IPS-18c (cell line): ENCODE measurements around the gene KSR2.

Source experiments
- H3K4me3 ChIP-seq: 2 replicates; pipeline ENCODE4 v1.7.0; 2013; ENCODE audit warnings: low read depth, mild to moderate bottlenecking, low read length, moderate library complexity; ENCODE audit not compliant: insufficient read depth
- H3K9me3 ChIP-seq: one replicate; pipeline ENCODE4 v1.6.1; 2013; ENCODE audit warnings: mild to moderate bottlenecking, low read length, moderate library complexity; ENCODE audit not compliant: control insufficient read depth, insufficient read depth

KSR2 gene

DNA sequence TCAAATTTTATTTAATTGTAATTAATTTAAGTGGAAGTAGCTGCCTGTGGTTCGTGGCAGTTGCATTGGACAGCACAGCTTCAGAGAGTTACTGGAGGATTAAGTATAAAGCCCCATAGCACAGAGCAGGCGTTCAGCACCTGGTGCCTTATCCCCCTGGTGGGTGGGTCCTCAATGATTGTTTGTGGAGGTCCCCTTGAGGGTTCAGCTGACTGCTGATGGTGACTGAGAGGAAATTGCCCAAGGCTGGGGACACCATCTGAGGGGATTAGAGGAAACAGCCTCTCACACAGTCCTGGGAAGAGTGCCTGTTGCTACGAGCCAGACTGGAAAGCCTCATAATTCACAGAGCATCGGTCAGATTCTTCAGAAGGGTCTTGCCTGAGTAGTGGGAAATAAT is 524.0 kb downstream of the KSR2 start:
- no peak overlapping the region for H3K4me3 ChIP-seq
- H3K9me3 ChIP-seq = no peaks in the 10 kb centered on the region

DNA sequence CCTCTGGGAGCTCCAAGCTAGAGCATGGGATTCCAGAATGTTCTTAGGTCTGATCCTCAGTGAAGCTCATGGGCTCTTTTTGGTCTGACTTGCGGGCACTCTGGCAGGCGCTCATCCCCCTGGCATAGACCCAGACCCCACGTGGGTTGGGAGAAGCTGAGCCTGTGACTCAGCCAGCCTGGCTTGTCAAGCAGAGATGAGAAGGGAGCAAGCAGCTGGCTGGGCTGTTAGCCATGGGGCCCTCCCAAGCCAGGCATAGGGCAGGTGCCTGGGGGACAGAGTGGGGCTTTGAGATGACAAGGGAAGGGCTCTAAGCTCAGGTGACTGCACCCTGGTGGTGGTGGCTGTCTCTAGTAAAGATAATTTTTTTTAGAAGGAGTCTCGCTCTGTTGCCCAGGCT is 527.0 kb downstream of the KSR2 start:
- no peak overlapping the region for H3K4me3 ChIP-seq
- no peaks in the 10 kb centered on the region for H3K9me3 ChIP-seq

DNA sequence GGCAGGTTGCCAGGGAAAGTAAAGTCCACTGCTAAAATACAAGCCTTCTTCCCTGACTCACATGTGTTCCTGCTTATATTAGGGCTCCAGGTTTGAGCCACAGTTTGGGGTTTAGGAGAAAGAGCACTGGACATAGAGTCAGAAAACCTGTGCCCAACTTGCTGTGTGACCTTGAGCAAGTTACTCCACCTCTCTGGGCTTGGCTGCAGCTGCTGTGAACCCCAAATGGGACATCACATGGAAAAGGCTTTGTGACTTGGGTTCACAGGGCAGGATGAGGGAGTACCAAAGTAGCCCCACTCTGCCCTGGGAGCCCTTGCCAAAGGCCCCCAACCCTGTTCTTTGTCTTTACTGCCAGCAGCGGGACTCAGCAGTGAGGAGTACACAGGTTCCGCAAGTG is 528.4 kb downstream of the KSR2 start:
- Histone ChIP-seq H3K4me3 (no peak overlapping the region), H3K9me3 (no peaks in the 10 kb centered on the region)

DNA sequence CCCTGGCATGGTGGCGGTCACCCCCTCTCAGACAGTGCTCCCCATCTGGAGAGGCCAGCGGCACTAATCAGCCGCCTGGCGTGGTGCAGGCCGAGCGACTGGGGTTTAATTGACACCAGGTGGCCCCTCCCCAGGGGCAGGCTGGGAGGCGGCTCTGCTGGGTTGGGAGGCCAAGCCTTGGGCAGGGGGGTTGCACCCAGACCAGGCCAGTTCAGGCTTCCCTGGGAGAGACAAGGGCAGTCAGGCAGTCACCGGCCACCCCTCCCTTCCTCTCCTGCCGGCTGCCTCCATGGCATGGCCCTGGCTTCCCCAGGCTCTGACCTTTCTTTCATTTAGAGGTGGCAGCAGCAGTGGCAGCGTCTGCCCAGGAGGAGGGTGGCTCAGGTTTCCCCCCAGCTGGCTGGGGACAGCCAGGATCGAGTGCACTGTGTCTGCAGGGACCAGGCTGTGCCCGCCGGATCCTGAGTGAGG is 529.2 kb downstream of the KSR2 start:
- Histone ChIP-seq H3K4me3 (no peak overlapping the region), H3K9me3 (no peaks in the 10 kb centered on the region)

DNA sequence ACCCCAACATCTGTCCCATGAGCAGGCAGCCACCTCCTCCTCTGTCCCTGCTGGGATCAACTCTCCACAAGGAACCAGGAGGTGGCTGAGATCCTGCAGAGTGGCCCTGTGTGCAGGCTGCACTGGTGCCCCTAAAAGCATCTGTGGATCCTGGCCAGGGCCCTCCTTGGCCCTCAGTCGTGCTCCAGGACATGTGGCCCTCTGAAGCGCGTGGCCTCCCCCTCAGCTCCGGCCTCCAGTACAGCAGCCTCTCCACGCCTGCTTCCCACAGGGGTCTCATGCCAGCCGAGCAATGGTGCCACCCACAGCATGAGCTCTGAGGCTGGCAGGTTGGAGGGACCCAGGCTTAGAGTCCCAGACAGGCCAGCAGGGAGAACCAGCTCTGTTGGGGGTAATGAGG is 530.0 kb downstream of the KSR2 start:
- H3K9me3 ChIP-seq = no peaks in the 10 kb centered on the region
- no peak overlapping the region for H3K4me3 ChIP-seq

- Histone ChIP-seq H3K9me3 (no peaks in the 10 kb centered on the region), H3K4me3 (no peak overlapping the region)
Measured at GRCh38 chr12:117437516-117438255, 531.1 kb downstream of the KSR2 start.

DNA sequence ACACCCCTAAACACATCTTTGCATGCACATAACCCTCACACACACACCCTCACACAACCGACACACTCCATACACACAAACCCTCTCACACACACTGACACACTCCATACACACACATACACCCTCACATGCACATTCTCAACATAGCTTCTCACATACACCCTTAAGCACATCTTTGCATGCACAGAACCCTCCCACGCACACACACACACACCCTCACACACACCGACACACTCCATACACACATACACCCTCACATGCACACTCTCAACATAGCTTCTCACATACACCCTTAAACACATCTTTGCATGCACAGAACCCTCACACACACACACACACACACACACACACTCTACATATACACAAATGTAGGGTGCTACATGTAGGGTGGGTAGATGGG is 534.9 kb downstream of the KSR2 start:
- no peaks in the 10 kb centered on the region for H3K9me3 ChIP-seq
- no peak overlapping the region for H3K4me3 ChIP-seq

DNA sequence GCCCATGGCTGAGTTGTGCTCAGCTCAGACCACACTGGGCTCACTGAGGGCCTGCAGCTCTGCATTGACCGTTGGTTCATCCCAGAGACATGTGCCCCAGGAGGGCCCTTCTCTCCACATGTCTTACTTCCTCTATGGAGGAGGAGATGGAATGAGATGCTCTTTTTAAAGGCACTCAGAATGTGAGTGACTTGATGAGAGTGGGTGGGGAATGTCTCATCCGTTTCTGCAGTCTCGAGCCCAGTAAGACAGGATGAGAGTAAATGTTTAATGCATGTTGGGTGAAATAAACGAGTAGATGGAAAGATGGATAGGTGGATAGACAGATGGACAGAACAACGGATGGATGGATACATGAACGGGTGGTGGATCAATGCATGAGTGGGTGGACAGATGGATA is 538.5 kb downstream of the KSR2 start:
- Histone ChIP-seq H3K4me3 (no peak overlapping the region), H3K9me3 (no peaks in the 10 kb centered on the region)

DNA sequence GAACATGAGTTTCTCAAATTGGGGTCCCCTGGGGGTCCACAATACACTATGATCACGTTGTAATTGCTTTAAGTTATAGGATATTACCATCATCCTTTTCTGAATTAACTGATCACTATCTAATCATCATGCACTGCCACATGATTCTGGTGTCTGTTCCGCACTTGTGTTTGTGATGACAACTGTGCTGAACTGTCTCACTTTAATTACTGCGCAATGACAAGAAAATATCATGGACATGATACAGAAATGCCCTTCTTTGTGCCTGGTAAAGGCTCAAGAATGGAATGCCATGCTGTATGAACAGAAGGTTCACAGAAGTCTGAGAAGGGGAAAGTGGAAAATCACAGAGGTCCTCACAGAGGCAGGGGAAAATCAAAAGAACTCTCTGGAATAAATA is 541.6 kb downstream of the KSR2 start:
- Histone ChIP-seq H3K4me3 (no peak overlapping the region), H3K9me3 (no peaks in the 10 kb centered on the region)

DNA sequence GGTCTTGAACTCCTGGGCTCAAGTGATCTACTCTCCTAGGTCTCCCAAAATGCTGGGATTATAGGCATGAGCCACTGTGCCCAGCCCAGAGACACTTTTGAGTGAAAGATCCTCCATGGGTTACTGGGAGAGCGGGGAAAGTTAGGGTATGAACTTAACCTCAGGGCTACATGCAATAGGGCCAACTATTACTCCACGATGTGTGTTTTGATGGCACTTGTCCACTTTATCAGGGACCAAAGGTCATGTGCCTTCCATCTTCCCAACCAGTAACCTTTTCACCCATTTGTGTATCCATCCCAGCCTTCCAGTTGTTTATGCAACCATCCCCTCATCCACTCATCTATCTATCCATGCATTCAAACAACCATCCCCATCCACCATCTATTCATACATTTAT is 546.8 kb downstream of the KSR2 start:
- Histone ChIP-seq H3K4me3 (no peak overlapping the region), H3K9me3 (no peaks in the 10 kb centered on the region)

- Histone ChIP-seq H3K9me3 (no peaks in the 10 kb centered on the region), H3K4me3 (no peak overlapping the region)
Measured at GRCh38 chr12:117421068-117421752, 547.6 kb downstream of the KSR2 start.

- Histone ChIP-seq H3K4me3 (no peak overlapping the region), H3K9me3 (no peaks in the 10 kb centered on the region)
Measured at GRCh38 chr12:117417004-117417403, 551.8 kb downstream of the KSR2 start.

DNA sequence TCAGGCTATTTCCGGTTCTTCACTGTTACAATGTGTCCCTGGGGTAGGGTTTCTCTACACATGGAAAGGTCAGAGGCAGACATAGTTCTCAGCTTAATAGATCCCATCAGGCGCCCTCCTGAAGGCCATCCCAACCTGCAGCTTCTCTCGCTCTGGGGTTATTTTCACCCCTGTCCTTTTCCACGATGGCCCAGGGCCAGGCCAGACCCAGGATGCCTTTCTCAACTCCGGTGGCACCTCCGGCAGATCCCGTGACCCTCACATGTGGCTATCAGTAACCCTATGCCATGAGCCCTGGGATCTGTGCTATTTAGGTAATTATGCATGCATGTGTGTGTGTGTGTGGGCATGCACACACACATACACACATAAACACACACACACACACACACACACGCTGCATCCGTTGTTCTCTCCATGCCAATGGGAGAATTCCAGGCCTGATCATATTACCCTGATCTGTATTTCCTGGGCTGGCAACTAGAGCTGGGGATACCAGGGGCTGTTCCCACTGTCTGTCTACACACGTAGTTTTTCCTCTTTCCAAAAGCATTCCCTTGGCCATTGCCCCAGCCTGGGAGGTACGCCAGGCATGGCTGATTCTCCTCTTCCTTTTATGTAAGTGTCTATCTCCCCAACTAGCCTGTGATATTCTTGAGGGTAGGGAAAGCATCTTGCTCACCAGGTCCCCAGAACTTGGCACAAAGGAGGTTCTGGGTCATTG is 556.2 kb downstream of the KSR2 start:
- no peaks in the 10 kb centered on the region for H3K9me3 ChIP-seq
- H3K4me3 ChIP-seq = no peak overlapping the region

- Histone ChIP-seq H3K4me3 (no peak overlapping the region), H3K9me3 (no peaks in the 10 kb centered on the region)
Measured at GRCh38 chr12:117409286-117409685, 559.5 kb downstream of the KSR2 start.

GRCh38 chr12:117408161-117408791 is 560.5 kb downstream of the KSR2 start:
- no peak overlapping the region for H3K4me3 ChIP-seq
- H3K9me3 ChIP-seq = no peaks in the 10 kb centered on the region

- Histone ChIP-seq H3K4me3 (no peak overlapping the region), H3K9me3 (no peaks in the 10 kb centered on the region)
Measured at GRCh38 chr12:117404940-117405339, 563.9 kb downstream of the KSR2 start.

- no peaks in the 10 kb centered on the region for H3K9me3 ChIP-seq
- H3K4me3 ChIP-seq = no peak overlapping the region
Measured at GRCh38 chr12:117404203-117404853, 564.5 kb downstream of the KSR2 start.
